IMR-90 (cell line): ENCODE data around the gene WASF1. TPM values are rescaled to one million over a fixed set of nuclear protein-coding genes. Genes with fewer than 3 reads are reported as not detected.

Experiments used
- ATAC-seq: fragments of 200-7000 bp; cut with Tn5 transposase; 2 replicates; pipeline ENCODE4 v1.9.1; 2020; ENCODE audit warnings: low read depth, mild to moderate bottlenecking, moderate library complexity
- BruUV-seq: library from RNA; stranded (reverse); fragments of 400-500 nt; replicated peaks from 2 replicates; lab custom pipeline; 2021; lab: Mats Ljungman, UMichigan
- CTCF ChIA-PET: fragments of 300-600 bp; formaldehyde crosslinking; extraction: SDS; loops from one replicate; lab custom pipeline; 2021; ENCODE audit warnings: antibody characterized with exemption; lab: Yijun Ruan, JAX
- POLR2A ChIA-PET: fragments of 300-600 bp; sonication (Branson Sonifier 250); formaldehyde crosslinking; loops from one replicate; lab custom pipeline; 2022; ENCODE audit warnings: antibody characterized with exemption; ENCODE audit not compliant: unreplicated experiment; lab: Charles Lee
- DNase-seq: peaks from one replicate; pipeline ENCODE4 v3.0.0; 2013
- H2AFZ ChIP-seq: replicated peaks from 2 replicates; pipeline ENCODE3; 2013; ENCODE audit warnings: low read length, mild to moderate bottlenecking; ENCODE audit not compliant: poor library complexity
- H2AK5ac ChIP-seq: 2 replicates; pipeline ENCODE4 v1.6.1; 2013; ENCODE audit warnings: low read depth, low read length, inconsistent platforms
- H2AK9ac ChIP-seq: replicated peaks from 2 replicates; pipeline ENCODE3; 2013; ENCODE audit warnings: mild to moderate bottlenecking, low read depth, low read length, moderate library complexity; ENCODE audit not compliant: poor library complexity
- H2BK120ac ChIP-seq: 2 replicates; pipeline ENCODE4 v1.6.1; 2013; ENCODE audit warnings: low read depth, low read length, inconsistent platforms
- H2BK15ac ChIP-seq: 3 replicates; pipeline ENCODE4 v1.6.1; 2013; ENCODE audit warnings: low read depth, low read length, inconsistent platforms
- H2BK20ac ChIP-seq: 2 replicates; pipeline ENCODE4 v1.6.1; 2013; ENCODE audit warnings: low read depth, mild to moderate bottlenecking, inconsistent platforms, low read length, moderate library complexity
- H2BK5ac ChIP-seq: 2 replicates; pipeline ENCODE4 v1.6.1; 2013; ENCODE audit warnings: mild to moderate bottlenecking, low read depth, low read length, inconsistent platforms; ENCODE audit not compliant: poor library complexity, severe bottlenecking
- H3K14ac ChIP-seq: replicated peaks from 2 replicates; pipeline ENCODE4 v1.6.1; 2013; ENCODE audit warnings: low read depth, low read length, inconsistent platforms
- H3K18ac ChIP-seq: 2 replicates; pipeline ENCODE4 v1.6.1; 2013; ENCODE audit warnings: low read depth, low read length, control low read depth
- H3K23ac ChIP-seq: 2 replicates; pipeline ENCODE4 v1.6.1; 2013; ENCODE audit warnings: low read depth, low read length, inconsistent platforms
- H3K27ac ChIP-seq: 2 replicates; pipeline ENCODE4 v1.5.1; 2013; ENCODE audit warnings: mild to moderate bottlenecking, control low read depth, low read length; ENCODE audit not compliant: insufficient read depth
- H3K27me3 ChIP-seq: 2 replicates; pipeline ENCODE4 v1.6.1; 2013; ENCODE audit warnings: low read length; ENCODE audit not compliant: control insufficient read depth, insufficient read depth
- H3K36me3 ChIP-seq: 2 replicates; pipeline ENCODE4 v1.6.1; 2013; ENCODE audit warnings: low read length, mixed read lengths; ENCODE audit not compliant: control insufficient read depth, insufficient read depth
- H3K4ac ChIP-seq: 2 replicates; pipeline ENCODE4 v1.6.1; 2013; ENCODE audit warnings: low read depth, low read length, inconsistent platforms
- H3K4me1 ChIP-seq: 2 replicates; pipeline ENCODE4 v1.6.1; 2013; ENCODE audit warnings: low read length, mixed read lengths; ENCODE audit not compliant: control insufficient read depth, insufficient read depth
- H3K4me2 ChIP-seq: 2 replicates; pipeline ENCODE4 v1.6.1; 2013; ENCODE audit warnings: low read depth, mild to moderate bottlenecking, control low read depth, low read length, moderate library complexity
- H3K4me3 ChIP-seq: 2 replicates; pipeline ENCODE4 v1.5.1; 2013; ENCODE audit warnings: low read depth, mild to moderate bottlenecking, control low read depth, low read length, moderate library complexity; ENCODE audit not compliant: insufficient read depth
- H3K56ac ChIP-seq: 2 replicates; pipeline ENCODE4 v1.6.1; 2013; ENCODE audit warnings: low read length, inconsistent platforms; ENCODE audit not compliant: insufficient read depth; ENCODE audit errors: extremely low read depth
- H3K79me1 ChIP-seq, 2 experiments: 2 replicates each; pipeline ENCODE4 v1.6.1; 2013; ENCODE audit warnings: low read length in 2 of 2, inconsistent platforms in 1 of 2, low read depth in 1 of 2
- H3K9ac ChIP-seq: 2 replicates; pipeline ENCODE4 v1.6.1; 2013; ENCODE audit warnings: low read depth, low read length, control low read depth
- H3K9me1 ChIP-seq: 2 replicates; pipeline ENCODE4 v1.6.1; 2013; ENCODE audit warnings: low read length, inconsistent platforms; ENCODE audit not compliant: insufficient read depth
- H3K9me3 ChIP-seq: 2 replicates; pipeline ENCODE4 v1.6.1; 2013; ENCODE audit warnings: low read length; ENCODE audit not compliant: control insufficient read depth, insufficient read depth
- H4K20me1 ChIP-seq: 2 replicates; pipeline ENCODE4 v1.6.1; 2013; ENCODE audit warnings: low read length, inconsistent platforms; ENCODE audit not compliant: insufficient read depth
- H4K5ac ChIP-seq: 2 replicates; pipeline ENCODE4 v1.6.1; 2013; ENCODE audit warnings: mild to moderate bottlenecking, low read depth, low read length, control low read depth
- H4K8ac ChIP-seq, 2 experiments: 2 replicates each; pipeline ENCODE4 v1.6.1; 2013; ENCODE audit warnings: low read depth in 2 of 2, low read length in 2 of 2, control low read depth in 1 of 2, inconsistent platforms in 1 of 2
- H4K91ac ChIP-seq: 2 replicates; pipeline ENCODE4 v1.6.1; 2013; ENCODE audit warnings: low read depth, low read length, inconsistent platforms; ENCODE audit not compliant: insufficient read depth
- BHLHE40 ChIP-seq: fragments of 150-350 bp; IDR thresholded peaks from 2 replicates; pipeline ENCODE4 v1.6.1; 2016; ENCODE audit warnings: mild to moderate bottlenecking, low read depth, low read length
- CEBPB ChIP-seq: IDR thresholded peaks from 2 replicates; pipeline ENCODE4 v1.6.1; 2012; ENCODE audit warnings: low read depth, low read length, improper control_type of control experiment
- CHD1 ChIP-seq: IDR thresholded peaks from 2 replicates; pipeline ENCODE4 v1.6.1; 2012; ENCODE audit warnings: low read depth, low read length, improper control_type of control experiment
- FOS ChIP-seq: fragments of 150-350 bp; IDR thresholded peaks from 2 replicates; pipeline ENCODE4 v1.6.1; 2016; ENCODE audit warnings: low read depth, low read length
- MAFK ChIP-seq: IDR thresholded peaks from 2 replicates; pipeline ENCODE4 v1.6.1; 2012; ENCODE audit warnings: low read depth, low read length, improper control_type of control experiment
- MAZ ChIP-seq: IDR thresholded peaks from 2 replicates; pipeline ENCODE4 v1.6.1; 2012; ENCODE audit warnings: low read depth, mild to moderate bottlenecking, low read length, improper control_type of control experiment, moderate library complexity, borderline replicate concordance
- MXI1 ChIP-seq: IDR thresholded peaks from 2 replicates; pipeline ENCODE4 v1.6.1; 2012; ENCODE audit warnings: low read depth, mild to moderate bottlenecking, low read length, moderate library complexity, borderline replicate concordance
- NFE2L2 ChIP-seq: fragments of 150-350 bp; IDR thresholded peaks from 2 replicates; pipeline ENCODE4 v1.6.1; 2016; ENCODE audit warnings: low read depth, mild to moderate bottlenecking, low read length
- POLR2A ChIP-seq: IDR thresholded peaks from 2 replicates; pipeline ENCODE4 v1.6.1; 2012; ENCODE audit warnings: mild to moderate bottlenecking, low read depth, low read length
- RAD21 ChIP-seq: IDR thresholded peaks from 2 replicates; pipeline ENCODE4 v1.6.1; 2012; ENCODE audit warnings: low read length, improper control_type of control experiment
- RCOR1 ChIP-seq: IDR thresholded peaks from 2 replicates; pipeline ENCODE4 v1.6.1; 2012; ENCODE audit warnings: mild to moderate bottlenecking, low read length, improper control_type of control experiment; ENCODE audit not compliant: insufficient replicate concordance
- RFX5 ChIP-seq: IDR thresholded peaks from 2 replicates; pipeline ENCODE4 v1.8.0; 2012; ENCODE audit warnings: low read depth, mild to moderate bottlenecking, low read length, moderate library complexity
- SMC3 ChIP-seq: fragments of 150-350 bp; IDR thresholded peaks from 2 replicates; pipeline ENCODE4 v1.6.1; 2016; ENCODE audit warnings: low read depth, mild to moderate bottlenecking, antibody characterized with exemption, low read length, moderate library complexity
- WGBS, 2 experiments: methylation state at CpG; one replicate each; pipeline versions ENCODE4 v1.1.5 to v1.1.7; 2013; ENCODE audit warnings: missing lambda C conversion rate in 2 of 2; ENCODE audit not compliant: insufficient read length in 1 of 2; ENCODE audit errors: extremely low coverage in 2 of 2; 5-methylcytosine and 5-hydroxymethylcytosine counted together
- dilution Hi-C: fragments of 300-500 bp; cut with HindIII; formaldehyde crosslinking; loops from one replicate; pipeline ENCODE4 v1.14.3; 2018; ENCODE audit warnings: low sequenced_read_pairs; ENCODE audit not compliant: unreplicated experiment
- in situ Hi-C: fragments of 300-500 bp; cut with MboI; formaldehyde crosslinking; loops from 3 replicates; pipeline ENCODE4 v1.14.3; 2019; ENCODE audit warnings: low sequenced_read_pairs, inconsistent platforms, mixed read lengths
- intact Hi-C: fragments of 100-400 bp; cut with micrococcal nuclease; formaldehyde crosslinking; loops from 2 replicates; pipeline ENCODE4 v1.10.0; 2022
- polyA plus RNA-seq, 3 experiments: library from polyadenylated mRNA; depleted of rRNA; stranded (reverse); fragments of >200 nt; gene quantifications; 2 replicates each; pipeline ENCODE4 v1.2.3, GENCODE V29; 2012; ENCODE audit warnings: low replicate concordance in 1 of 3
- total RNA-seq: library from RNA; depleted of rRNA; stranded (reverse); fragments of >200 nt; gene quantifications from 2 replicates; pipeline ENCODE4 v1.2.3, GENCODE V29; 2012
- TF ChIP-seq, protein P1 (sequence below): fragments of 150-350 bp; IDR thresholded peaks from 2 replicates; pipeline ENCODE4 v1.6.1; 2016; ENCODE audit warnings: low read depth, mild to moderate bottlenecking, low read length, moderate library complexity, borderline replicate concordance
- TF ChIP-seq, protein P2 (sequence below): fragments of 150-350 bp; IDR thresholded peaks from 2 replicates; pipeline ENCODE4 v1.6.1; 2017; ENCODE audit warnings: mild to moderate bottlenecking, antibody characterized with exemption, low read length, low read depth

Gene WASF1
- total and polyA plus RNA-seq, 2 of the 4 experiments (the other 2 are of a cell fraction), result 3.0 to 17.3 TPM

GRCh38 chr6:110137924-110138887, 41.3 kb downstream of the WASF1 start:
- Histone ChIP-seq H4K8ac (no peak overlapping the region), H2AK5ac (no peak overlapping the region), H3K56ac (no peak overlapping the region), H2BK20ac (no peak overlapping the region), H3K18ac (no peak overlapping the region), H2BK120ac (no peak overlapping the region), H3K4me2 (no peak overlapping the region), H2BK5ac (no peak overlapping the region), H3K27ac (no peak overlapping the region), H4K20me1 (no peaks in the 10 kb centered on the region), H3K4me3 (no peak overlapping the region), H3K27me3 (no peaks in the 10 kb centered on the region), H3K4ac (no peak overlapping the region), H2AFZ (no peak overlapping the region), H3K9me3 (peaks cover 2% of the 10 kb centered on the region; the same call in 1 of the 2 replicates), H4K91ac (no peak overlapping the region), H3K79me1 (no peaks in the 10 kb centered on the region; a peak in 2 of 4 replicates), H4K5ac (no peak overlapping the region), H2BK15ac (no peak overlapping the region), H2AK9ac (no peak overlapping the region), H3K4me1 (no peaks in the 10 kb centered on the region), H3K14ac (no peak overlapping the region), H3K9ac (no peak overlapping the region), H3K9me1 (no peaks in the 10 kb centered on the region), H3K36me3 (peaks cover 6% of the 10 kb centered on the region; the same call in 1 of the 2 replicates), H3K23ac (no peak overlapping the region)
- no peak for ATAC-seq
- 97% methylated on average over 6 of the region's 10 CpGs; no CpG with 5 or more reads in 1 of the 2 experiments for WGBS, 2 experiments
- ChIA-PET CTCF (no interaction called here), POLR2A (no interaction called here)
- no TSS peak for BruUV-seq
- intact Hi-C loops, result no loop called here
- in situ Hi-C loops, result no loop called here
- no peak for DNase-seq
- dilution Hi-C loops, result no loop called here
- TF ChIP-seq, protein P1, sequence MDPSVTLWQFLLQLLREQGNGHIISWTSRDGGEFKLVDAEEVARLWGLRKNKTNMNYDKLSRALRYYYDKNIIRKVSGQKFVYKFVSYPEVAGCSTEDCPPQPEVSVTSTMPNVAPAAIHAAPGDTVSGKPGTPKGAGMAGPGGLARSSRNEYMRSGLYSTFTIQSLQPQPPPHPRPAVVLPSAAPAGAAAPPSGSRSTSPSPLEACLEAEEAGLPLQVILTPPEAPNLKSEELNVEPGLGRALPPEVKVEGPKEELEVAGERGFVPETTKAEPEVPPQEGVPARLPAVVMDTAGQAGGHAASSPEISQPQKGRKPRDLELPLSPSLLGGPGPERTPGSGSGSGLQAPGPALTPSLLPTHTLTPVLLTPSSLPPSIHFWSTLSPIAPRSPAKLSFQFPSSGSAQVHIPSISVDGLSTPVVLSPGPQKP, result no peak
- no peak for TF ChIP-seq RAD21
- no peak for TF ChIP-seq FOS
- TF ChIP-seq NFE2L2, result no peak
- TF ChIP-seq, protein P2, sequence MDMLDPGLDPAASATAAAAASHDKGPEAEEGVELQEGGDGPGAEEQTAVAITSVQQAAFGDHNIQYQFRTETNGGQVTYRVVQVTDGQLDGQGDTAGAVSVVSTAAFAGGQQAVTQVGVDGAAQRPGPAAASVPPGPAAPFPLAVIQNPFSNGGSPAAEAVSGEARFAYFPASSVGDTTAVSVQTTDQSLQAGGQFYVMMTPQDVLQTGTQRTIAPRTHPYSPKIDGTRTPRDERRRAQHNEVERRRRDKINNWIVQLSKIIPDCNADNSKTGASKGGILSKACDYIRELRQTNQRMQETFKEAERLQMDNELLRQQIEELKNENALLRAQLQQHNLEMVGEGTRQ, result no peak
- TF ChIP-seq MAZ, result no peak
- no peak for TF ChIP-seq MAFK
- no peak for TF ChIP-seq SMC3
- TF ChIP-seq CHD1, result no peak
- no peak for TF ChIP-seq BHLHE40
- no peak for TF ChIP-seq RFX5
- no peak for TF ChIP-seq RCOR1
- no peak for TF ChIP-seq CEBPB
- no peak for TF ChIP-seq POLR2A
- no peak for TF ChIP-seq MXI1
